ENCODE data around the gene C3. TPM values are rescaled to one million over a fixed set of nuclear protein-coding genes. Genes with fewer than 3 reads are reported as not detected.
A peak's percentile ranks its signal among the peaks of the same experiment; 100 is the strongest.

The C3 gene
- total and polyA plus RNA-seq, 2 of the 13 experiments (the other 11 are each of a cell fraction or from before 2014, with no cell fraction given), result 1,455 to 6,272 TPM

DNA sequence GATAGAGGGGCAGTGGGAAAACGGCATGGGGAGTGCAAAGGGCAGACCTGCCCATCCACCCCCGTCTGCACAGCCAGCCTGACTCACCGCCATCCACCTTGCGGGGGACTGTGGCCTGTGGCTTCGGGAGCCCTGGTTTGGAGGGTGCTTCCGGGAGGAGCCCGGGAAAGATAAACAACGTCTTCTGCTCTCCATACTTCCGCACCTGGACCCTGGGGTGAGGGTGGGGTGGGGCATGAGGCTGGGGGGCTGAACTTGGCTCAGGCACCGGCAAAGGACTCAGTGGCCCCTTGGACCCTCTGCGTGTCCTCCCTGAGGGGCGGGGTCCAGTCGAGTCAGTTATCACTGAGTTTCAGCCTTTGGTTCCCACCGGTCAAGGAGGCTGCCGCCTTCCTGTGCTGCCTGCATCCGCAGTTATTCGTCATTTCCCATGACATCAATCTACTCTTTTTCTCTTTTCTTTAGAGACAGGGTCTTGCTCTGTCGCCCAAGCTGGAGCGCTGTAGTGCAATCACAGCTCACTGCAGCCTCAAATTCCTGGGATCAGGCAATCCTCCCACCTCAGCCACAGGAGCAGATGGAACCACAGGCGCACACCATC, 13.7 kb upstream of the C3 start (continued):
- TF ChIP-seq ZFP90 (CRISPR knock-in tag; IDR thresholded peaks at IDR 0.05; ENCODE audit: borderline replicate concordance) (no peak), ETV6 (CRISPR knock-in tag; conservative IDR thresholded peaks at IDR 0.05) (no peak), SMYD3 (CRISPR knock-in tag; IDR thresholded peaks at IDR 0.05) (no peak), PRDM4 (CRISPR knock-in tag; IDR thresholded peaks at IDR 0.05; ENCODE audit: borderline replicate concordance) (no peak), SNAI1 (CRISPR knock-in tag; IDR thresholded peaks at IDR 0.05; ENCODE audit: borderline replicate concordance) (no peak), SMARCC2 (IDR thresholded peaks at IDR 0.05) (no peak), ZNF607 (CRISPR knock-in tag; IDR thresholded peaks at IDR 0.05; ENCODE audit: borderline replicate concordance) (no peak), ZSCAN31 (CRISPR knock-in tag; IDR thresholded peaks at IDR 0.05; ENCODE audit: low read depth) (no peak), ZFAT (CRISPR knock-in tag; conservative IDR thresholded peaks at IDR 0.05) (no peak), ZNF225 (CRISPR knock-in tag; IDR thresholded peaks at IDR 0.05) (no peak), ZNF878 (CRISPR knock-in tag; IDR thresholded peaks at IDR 0.05) (no peak), YY1 (IDR thresholded peaks at IDR 0.05; ENCODE audit: insufficient read depth, insufficient replicate concordance, low read depth, low read length) (no peak), JUNB (CRISPR knock-in tag; IDR thresholded peaks at IDR 0.05; ENCODE audit: borderline replicate concordance) (no peak), ZNF441 (CRISPR knock-in tag; IDR thresholded peaks at IDR 0.05; ENCODE audit: borderline replicate concordance) (peak; percentile 46; the same call in 1 of the 2 replicates), ZUFSP (CRISPR knock-in tag; IDR thresholded peaks at IDR 0.05; ENCODE audit: borderline replicate concordance) (no peak), KDM4B (CRISPR knock-in tag; IDR thresholded peaks at IDR 0.05) (no peak), PHF5A (CRISPR knock-in tag; IDR thresholded peaks at IDR 0.05; ENCODE audit: low read depth, unreplicated experiment) (no peak), ZFP62 (CRISPR knock-in tag; IDR thresholded peaks at IDR 0.05) (no peak), IKZF1 (IDR thresholded peaks at IDR 0.05) (no peak), STAG1 (CRISPR knock-in tag; IDR thresholded peaks at IDR 0.05) (no peak), ZSCAN25 (CRISPR knock-in tag; IDR thresholded peaks at IDR 0.05) (no peak), TEAD3 (CRISPR knock-in tag; optimal IDR thresholded peaks at IDR 0.05; ENCODE audit: borderline replicate concordance) (no peak), KDM1A (CRISPR knock-in tag; IDR thresholded peaks at IDR 0.05) (no peak), GATA4 (IDR thresholded peaks at IDR 0.05; ENCODE audit: borderline replicate concordance, low read depth) (no peak), ZNF282 (IDR thresholded peaks at IDR 0.05; ENCODE audit: partially characterized antibody) (no peak), SIX4 (CRISPR knock-in tag; IDR thresholded peaks at IDR 0.05) (no peak), ZNF772 (CRISPR knock-in tag; IDR thresholded peaks at IDR 0.05) (no peak)
- TF ChIP-seq, protein P1, sequence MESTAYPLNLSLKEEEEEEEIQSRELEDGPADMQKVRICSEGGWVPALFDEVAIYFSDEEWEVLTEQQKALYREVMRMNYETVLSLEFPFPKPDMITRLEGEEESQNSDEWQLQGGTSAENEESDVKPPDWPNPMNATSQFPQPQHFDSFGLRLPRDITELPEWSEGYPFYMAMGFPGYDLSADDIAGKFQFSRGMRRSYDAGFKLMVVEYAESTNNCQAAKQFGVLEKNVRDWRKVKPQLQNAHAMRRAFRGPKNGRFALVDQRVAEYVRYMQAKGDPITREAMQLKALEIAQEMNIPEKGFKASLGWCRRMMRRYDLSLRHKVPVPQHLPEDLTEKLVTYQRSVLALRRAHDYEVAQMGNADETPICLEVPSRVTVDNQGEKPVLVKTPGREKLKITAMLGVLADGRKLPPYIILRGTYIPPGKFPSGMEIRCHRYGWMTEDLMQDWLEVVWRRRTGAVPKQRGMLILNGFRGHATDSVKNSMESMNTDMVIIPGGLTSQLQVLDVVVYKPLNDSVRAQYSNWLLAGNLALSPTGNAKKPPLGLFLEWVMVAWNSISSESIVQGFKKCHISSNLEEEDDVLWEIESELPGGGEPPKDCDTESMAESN (CRISPR knock-in tag; conservative IDR thresholded peaks at IDR 0.05), result no peak
